KG1 (cell line): Measurements from ENCODE around the gene IMP4.

Experiments
- DNase-seq: peaks from one replicate; lab custom pipeline; 2025; lab: John Stamatoyannopoulos, UW

Gene IMP4

GRCh38 chr2:130378206-130378897 lies 35.7 kb downstream of the IMP4 start:
- DNase-seq = no peak

GRCh38 chr2:130378898-130379214 lies 36.2 kb downstream of the IMP4 start:
- DNase-seq = no peak

DNA sequence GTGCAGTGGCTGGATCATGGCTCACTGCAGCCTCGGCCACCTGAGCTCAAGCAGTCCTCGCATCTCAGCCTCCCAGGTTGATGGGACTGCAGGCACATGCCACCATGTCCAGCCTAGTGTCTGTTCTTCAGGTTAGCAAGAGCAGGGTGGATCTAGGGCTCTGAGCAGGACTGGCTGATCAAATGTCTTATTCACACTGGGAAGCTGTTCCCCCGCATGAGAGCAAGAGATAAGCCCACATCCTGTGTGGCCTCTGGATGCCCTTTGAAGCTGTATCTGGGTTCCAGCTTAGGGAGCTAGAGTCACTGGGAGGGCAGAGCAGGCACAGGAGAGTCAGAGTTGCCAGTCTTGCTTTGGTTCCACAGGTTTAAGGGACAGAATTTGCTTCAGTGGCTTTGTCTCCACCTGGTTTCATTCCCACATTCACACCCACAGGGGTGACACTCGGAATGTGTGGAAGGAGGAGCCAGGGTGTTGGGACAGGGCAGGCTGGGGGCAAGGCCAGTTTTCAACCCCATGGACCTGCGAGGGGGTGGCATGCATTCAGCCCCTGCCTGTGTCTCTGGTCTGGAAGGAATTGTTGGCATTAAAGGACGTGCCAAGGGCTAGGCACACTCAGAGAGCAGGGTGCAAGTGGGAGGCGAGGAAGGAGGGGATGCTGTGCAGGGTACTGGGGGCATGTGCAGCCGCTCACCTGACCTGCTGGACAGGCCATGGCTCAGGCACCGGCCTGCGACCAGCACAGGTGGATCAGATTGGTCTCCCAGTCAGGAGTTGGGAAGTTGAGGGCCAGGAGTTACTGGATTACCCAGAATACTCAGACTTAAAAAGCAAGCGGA lies 37.6 kb downstream of the IMP4 start:
- DNase-seq = no peak

- DNase-seq = no peak
Observed at GRCh38 chr2:130381145-130381544, 38.4 kb downstream of the IMP4 start.

DNA sequence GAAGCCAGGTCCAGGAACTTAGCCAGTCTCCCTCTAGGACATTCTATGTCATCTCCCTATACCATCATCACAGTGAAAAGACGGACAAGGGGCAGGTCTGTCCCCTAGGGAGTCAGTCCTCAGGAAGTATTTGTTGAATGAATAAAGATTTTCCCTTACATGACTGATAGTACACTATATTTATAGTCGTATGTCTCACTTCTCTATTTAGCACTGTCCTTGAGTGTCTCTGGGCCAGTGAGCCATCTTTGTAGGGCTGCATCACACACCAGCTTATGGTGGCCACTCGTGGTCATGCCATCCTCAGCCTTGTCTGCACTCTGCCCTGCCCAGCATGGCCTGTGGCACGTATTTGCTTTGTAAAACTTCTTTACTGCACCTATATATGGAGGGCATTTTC lies 38.9 kb downstream of the IMP4 start:
- DNase-seq = no peak

- DNase-seq = no peak
Observed at GRCh38 chr2:130382313-130382917, 39.7 kb downstream of the IMP4 start.

GRCh38 chr2:130385709-130386108 lies 43.0 kb downstream of the IMP4 start:
- DNase-seq = no peak

DNA sequence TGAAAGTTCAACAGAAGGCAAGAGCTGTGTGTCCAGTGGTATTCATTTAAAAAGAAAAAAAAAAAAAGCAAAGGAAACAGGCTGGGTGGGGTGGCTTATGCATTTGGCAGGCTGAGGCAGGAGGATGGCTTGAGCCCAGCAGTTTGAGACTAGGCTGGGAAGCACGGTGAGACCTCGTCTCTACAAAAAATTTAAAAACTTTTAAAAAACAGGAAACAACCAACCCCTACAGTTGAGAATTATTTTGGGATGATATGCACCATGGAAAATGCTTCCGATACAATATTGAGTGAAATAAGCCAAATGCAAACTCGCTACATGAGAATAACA lies 44.3 kb downstream of the IMP4 start:
- no peak for DNase-seq

DNA sequence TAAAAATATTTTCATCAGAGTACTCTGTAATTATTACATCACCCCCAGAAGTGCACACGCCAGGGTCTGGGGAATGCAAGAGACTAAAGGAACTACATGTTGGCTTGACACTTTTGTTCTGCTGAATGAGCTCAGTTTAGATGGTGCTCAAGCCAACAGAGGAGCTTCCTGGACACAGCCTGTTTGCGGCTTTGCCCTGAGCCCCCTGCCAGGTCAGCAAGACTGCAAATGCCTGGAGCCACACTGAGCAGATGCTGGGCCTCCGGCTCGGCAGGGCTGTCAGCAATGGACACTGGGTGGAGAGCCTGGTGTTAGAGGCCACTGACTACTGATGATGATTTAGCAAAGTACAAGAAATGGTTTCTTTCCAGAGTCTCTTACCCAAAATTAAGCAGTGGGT lies 45.1 kb downstream of the IMP4 start:
- no peak for DNase-seq

- DNase-seq = no peak
Observed at GRCh38 chr2:130388221-130388907, 45.7 kb downstream of the IMP4 start.

DNA sequence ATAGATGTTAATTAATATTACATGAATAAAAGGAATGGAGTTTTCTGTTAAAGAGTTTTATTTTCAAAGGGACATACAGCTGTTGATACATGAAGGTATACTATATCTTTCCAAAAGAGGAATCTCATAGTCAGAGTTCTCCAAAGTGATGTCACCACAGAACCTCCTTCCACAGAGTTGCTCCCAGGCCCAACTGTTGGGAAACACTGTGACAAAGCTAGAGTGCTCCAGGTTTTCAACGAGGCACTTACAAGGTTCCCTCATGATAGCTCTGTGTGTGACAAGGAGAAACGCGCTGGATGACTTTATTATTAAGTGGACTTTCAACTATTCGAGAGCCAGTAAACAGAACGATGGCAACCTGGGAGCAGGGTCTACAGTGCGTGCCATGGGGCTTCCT lies 46.7 kb downstream of the IMP4 start:
- no peak for DNase-seq

GRCh38 chr2:130389783-130390182 lies 47.1 kb downstream of the IMP4 start:
- DNase-seq = no peak

DNA sequence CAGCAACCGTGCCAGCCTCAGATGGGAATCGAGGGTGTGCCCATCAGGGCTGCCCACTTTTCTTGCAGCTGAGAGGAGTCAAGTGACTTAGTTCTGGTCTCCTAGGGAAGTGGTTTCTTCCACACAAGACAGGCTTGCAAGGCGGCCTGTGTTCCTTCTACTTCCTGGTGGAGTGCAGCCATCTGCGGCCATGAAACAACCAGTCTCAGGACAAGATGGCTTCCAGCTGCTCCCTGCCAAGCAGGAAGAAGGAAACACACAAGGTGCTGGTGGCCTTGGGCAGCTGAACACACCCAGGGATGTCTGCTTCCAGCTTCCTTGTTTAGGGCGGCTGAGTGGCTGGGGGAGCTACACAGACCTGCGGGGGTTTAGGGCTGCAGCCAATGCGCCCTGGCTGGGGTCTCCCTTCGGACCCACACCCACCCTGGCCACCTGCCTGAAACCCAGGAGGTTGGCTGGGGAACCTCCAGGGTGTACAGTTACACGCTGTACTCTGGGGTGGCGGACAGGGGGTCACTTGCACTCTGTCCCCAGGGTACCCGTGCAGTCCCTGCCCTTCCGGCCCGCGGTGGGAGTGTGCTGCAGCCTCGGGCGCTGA lies 47.9 kb downstream of the IMP4 start:
- no peak for DNase-seq

DNA sequence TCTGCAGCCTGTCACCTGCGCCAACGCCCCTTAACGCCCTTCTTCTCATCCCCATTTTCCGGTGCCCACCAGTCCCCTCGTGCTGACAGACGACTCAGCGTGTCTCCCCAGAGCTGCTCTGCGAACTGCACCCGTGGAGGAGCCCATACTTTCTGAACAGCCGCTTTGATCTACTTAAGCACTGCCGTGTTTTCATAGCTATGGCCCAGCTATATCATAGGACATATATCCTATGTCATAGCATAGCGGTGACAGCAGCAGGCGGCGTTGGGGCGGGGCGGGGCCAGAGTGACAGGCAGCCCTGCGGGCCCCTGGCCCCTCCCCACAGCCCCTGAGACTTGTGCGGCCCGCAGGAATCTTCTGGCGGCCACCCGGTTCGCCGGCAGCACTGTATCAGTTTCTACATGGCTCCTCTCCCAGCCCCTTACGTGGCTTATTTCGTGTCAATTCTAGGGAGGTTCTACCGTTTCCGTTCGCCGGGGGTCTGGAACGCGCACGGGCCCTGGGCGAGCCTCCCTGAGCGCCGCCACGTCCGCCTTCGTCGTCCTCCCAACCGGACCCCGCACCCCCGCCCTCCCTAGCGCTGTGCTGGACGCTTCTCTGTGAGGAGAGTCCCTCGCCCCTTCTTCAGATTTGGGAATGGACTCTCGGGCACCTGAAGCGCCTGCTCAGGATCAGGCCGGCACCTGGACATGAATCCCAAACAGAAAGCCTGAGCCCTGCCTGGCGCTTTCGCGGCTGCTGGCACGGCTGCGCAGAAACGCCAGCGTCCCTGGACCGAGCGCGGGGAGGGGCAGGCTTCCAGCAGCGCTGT lies 48.6 kb downstream of the IMP4 start:
- no peak for DNase-seq

DNA sequence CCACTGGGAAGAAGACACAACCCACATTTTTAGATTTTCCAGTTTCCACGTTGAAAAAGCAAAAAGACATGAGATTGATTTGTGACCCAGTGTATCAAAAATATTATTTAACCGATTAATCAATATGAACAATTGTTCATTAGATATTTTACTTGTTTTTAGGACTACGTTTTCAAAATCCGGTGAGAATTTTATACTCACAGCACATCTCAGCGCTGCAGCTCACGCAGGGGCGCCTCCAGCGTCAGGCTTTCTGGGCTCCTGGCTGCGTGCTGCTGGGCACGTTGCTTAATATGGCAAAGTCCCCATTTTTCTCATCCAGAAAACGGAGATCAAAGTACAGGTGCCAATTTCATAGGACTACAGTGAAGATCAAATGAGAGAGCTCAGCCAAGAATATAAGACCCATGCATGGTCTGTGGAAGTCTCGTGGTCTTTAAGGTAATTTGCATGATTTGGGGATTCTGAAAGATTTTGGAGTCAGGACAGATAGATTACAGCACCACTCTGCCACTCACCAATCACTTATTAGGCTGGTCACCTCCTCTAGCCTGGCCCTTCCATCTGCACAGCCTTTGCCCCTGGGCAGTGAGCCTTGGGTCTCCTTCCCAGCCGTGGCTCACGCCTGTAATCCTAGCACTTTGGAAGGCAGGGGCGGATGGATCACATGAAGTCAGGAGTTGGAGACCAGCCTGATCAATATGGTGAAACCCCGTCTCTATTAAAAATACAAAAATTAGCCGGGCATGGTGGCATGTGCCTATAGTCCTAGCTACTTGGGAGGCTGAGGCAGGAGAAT lies 49.4 kb downstream of the IMP4 start:
- DNase-seq = no peak

GRCh38 chr2:130393318-130393910 lies 50.7 kb downstream of the IMP4 start:
- no peak for DNase-seq
